ENCODE measurements around the gene KCNJ5. TPM values are rescaled to one million over a fixed set of nuclear protein-coding genes. Genes with fewer than 3 reads are reported as not detected.

The KCNJ5 gene
- total and polyA plus RNA-seq, 2 experiments from 2014 or later, result not detected

- H3K4me1 Mint-ChIP-seq, result peaks cover 55% of the 10 kb centered on the region
These were observed 34.1 kb downstream of the KCNJ5 start for GRCh38 chr11:128925250-128925600.

More at GRCh38 chr11:128925250-128925600, 34.1 kb downstream of the KCNJ5 start:
- no peak overlapping the region for H3K27ac Mint-ChIP-seq
- peaks cover 37% of the 10 kb centered on the region for H3K27me3 Mint-ChIP-seq (ENCODE audit: insufficient read depth, low read depth, poor library complexity)
- no peaks in the 10 kb centered on the region for H3K9me2 ChIP-seq (ENCODE audit: insufficient read depth)
- H3K27me3 ChIP-seq (ENCODE audit: insufficient read depth), result peaks cover 38% of the 10 kb centered on the region; the same call in 1 of the 2 replicates
- H3K27ac ChIP-seq (ENCODE audit: low read depth), result no peak overlapping the region
- H3K9me3 Mint-ChIP-seq, result no peaks in the 10 kb centered on the region
- ATAC-seq (no peak), DNase-seq (ENCODE audit: low spot score) (no peak)
- TF ChIP-seq ZNF462 (CRISPR knock-in tag; IDR thresholded peaks at IDR 0.05) (no peak), REST (IDR thresholded peaks at IDR 0.05; ENCODE audit: unreplicated experiment) (no peak), ZNF331 (CRISPR knock-in tag; IDR thresholded peaks at IDR 0.05; ENCODE audit: low read depth) (no peak), EZH2 (IDR thresholded peaks at IDR 0.05; ENCODE audit: low read depth, unreplicated experiment) (no peak), JUNB (IDR thresholded peaks at IDR 0.05; ENCODE audit: unreplicated experiment) (no peak), EZH2phosphoT487 (IDR thresholded peaks at IDR 0.05; ENCODE audit: unreplicated experiment) (no peak), CTCF (conservative IDR thresholded peaks at IDR 0.05; ENCODE audit: low read depth in 2 of 2) (no peak), STAT1 (IDR thresholded peaks at IDR 0.05; ENCODE audit: unreplicated experiment) (no peak), POLR2AphosphoS5 (IDR thresholded peaks at IDR 0.05; ENCODE audit: low read depth) (no peak), NANOG (IDR thresholded peaks at IDR 0.05; ENCODE audit: borderline replicate concordance) (no peak), CREB1 (CRISPR knock-in tag; IDR thresholded peaks at IDR 0.05; ENCODE audit: low read depth) (no peak), ZNF114 (CRISPR knock-in tag; IDR thresholded peaks at IDR 0.05) (no peak)
- TF ChIP-seq, protein P1, sequence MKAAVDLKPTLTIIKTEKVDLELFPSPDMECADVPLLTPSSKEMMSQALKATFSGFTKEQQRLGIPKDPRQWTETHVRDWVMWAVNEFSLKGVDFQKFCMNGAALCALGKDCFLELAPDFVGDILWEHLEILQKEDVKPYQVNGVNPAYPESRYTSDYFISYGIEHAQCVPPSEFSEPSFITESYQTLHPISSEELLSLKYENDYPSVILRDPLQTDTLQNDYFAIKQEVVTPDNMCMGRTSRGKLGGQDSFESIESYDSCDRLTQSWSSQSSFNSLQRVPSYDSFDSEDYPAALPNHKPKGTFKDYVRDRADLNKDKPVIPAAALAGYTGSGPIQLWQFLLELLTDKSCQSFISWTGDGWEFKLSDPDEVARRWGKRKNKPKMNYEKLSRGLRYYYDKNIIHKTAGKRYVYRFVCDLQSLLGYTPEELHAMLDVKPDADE (IDR thresholded peaks at IDR 0.05), result no peak
- H2AFZ ChIP-seq, result no peak overlapping the region
- no peaks in the 10 kb centered on the region for H3K36me3 Mint-ChIP-seq (ENCODE audit: low read depth)
- no peak overlapping the region for H3K4me3 Mint-ChIP-seq
- no peaks in the 10 kb centered on the region for H4K20me1 ChIP-seq (replicated peaks; ENCODE audit: insufficient read depth)
- peaks cover 37% of the 10 kb centered on the region for H3K4me1 ChIP-seq (ENCODE audit: insufficient read depth)
- no peaks in the 10 kb centered on the region for H3F3A ChIP-seq (replicated peaks; ENCODE audit: low read depth)
- no peaks in the 10 kb centered on the region for H3K79me2 ChIP-seq (replicated peaks; ENCODE audit: insufficient read depth)
- H3K4me3 ChIP-seq, result no peak overlapping the region
- no peak overlapping the region for H3K4me2 ChIP-seq
- no peaks in the 10 kb centered on the region for H3K36me3 ChIP-seq (ENCODE audit: insufficient read depth)

Measured in GM23338 (cell line).